Spleen (tissue), 11 donors: ENCODE measurements around the gene ALDH4A1. TPM values are rescaled to one million over a fixed set of nuclear protein-coding genes. Genes with fewer than 3 reads are reported as not detected.
"Not testable (repeated sequence)": the region's sequence is repeated elsewhere in the genome, so short reads cannot be mapped to it uniquely, and the experiment has no call there.

Experiments used
- DNase-seq: peaks from one replicate; pipeline ENCODE4 v3.0.0-alpha.2; 2020
- H3K27ac ChIP-seq, 8 donors: fragments of 200-600 bp; sonication (generic) in 7 of 8; 1 replicate in 4 of 8; 2 replicates in 4 of 8; pipeline versions ENCODE4 v1.5.0 to v1.8.0; 2016 to 2021; ENCODE audit warnings: inconsistent platforms in 4 of 8, mild to moderate bottlenecking in 4 of 8, moderate library complexity in 1 of 8
- H3K27me3 ChIP-seq, 7 donors: fragments of 200-600 bp; sonication (generic) in 6 of 7; replicated peaks in 1 of 7; 1 replicate in 4 of 7; 2 replicates in 3 of 7; pipeline versions ENCODE4 v1.5.0 to v1.8.0; 2016 to 2021; ENCODE audit warnings: inconsistent platforms in 3 of 7, mild to moderate bottlenecking in 1 of 7
- H3K36me3 ChIP-seq, 6 donors: fragments of 200-600 bp; sonication (generic) in 5 of 6; 1 replicate in 4 of 6; 2 replicates in 2 of 6; pipeline versions ENCODE4 v1.5.0 to v1.8.0; 2016 to 2021; ENCODE audit warnings: inconsistent platforms in 2 of 6
- H3K4me1 ChIP-seq, 6 donors: fragments of 200-600 bp; sonication (generic) in 5 of 6; 1 replicate in 3 of 6; 2 replicates in 3 of 6; pipeline versions ENCODE4 v1.5.0 to v1.8.0; 2016 to 2021; ENCODE audit warnings: inconsistent platforms in 3 of 6
- H3K4me3 ChIP-seq, 8 donors: fragments of 200-600 bp; sonication (generic) in 7 of 8; 1 replicate in 4 of 8; 2 replicates in 4 of 8; pipeline versions ENCODE4 v1.5.0 to v1.8.0; 2016 to 2021; ENCODE audit warnings: inconsistent platforms in 4 of 8, mild to moderate bottlenecking in 4 of 8, moderate library complexity in 2 of 8
- H3K9me3 ChIP-seq, 8 donors: fragments of 200-600 bp; sonication (generic) in 7 of 8; 1 replicate in 4 of 8; 2 replicates in 4 of 8; pipeline versions ENCODE4 v1.5.0 to v1.8.0; 2016 to 2021; ENCODE audit warnings: inconsistent platforms in 4 of 8
- CTCF ChIP-seq, 11 experiments: fragments of 200-600 bp in 7 of 11; fragments of 450-650 bp in 4 of 11; sonication (generic) in 4 of 11; IDR thresholded peaks in 8 of 11; conservative IDR thresholded peaks in 3 of 11; 1 replicate in 7 of 11; 2 replicates in 4 of 11; pipeline versions ENCODE4 v1.4.0 to v1.8.0; 2016 to 2021; ENCODE audit warnings: antibody characterized with exemption in 11 of 11, inconsistent platforms in 4 of 11, mild to moderate bottlenecking in 1 of 11
- POLR2A ChIP-seq, 3 donors: fragments of 450-650 bp; IDR thresholded peaks; one replicate each; pipeline ENCODE4 v1.5.1; 2017; ENCODE audit warnings: antibody characterized with exemption in 3 of 3, mild to moderate bottlenecking in 1 of 3
- POLR2AphosphoS5 ChIP-seq, 3 donors: sonication (generic); formaldehyde crosslinking; IDR thresholded peaks; one replicate each; pipeline ENCODE4 v1.5.1; 2017; ENCODE audit warnings: antibody characterized with exemption in 3 of 3
- WGBS, 5 donors: extraction: QIAGEN DNeasy Blood & Tissue Kit in 3 of 5; methylation state at CpG; one replicate each; pipeline versions ENCODE4 v1.1.5 to v1.1.7; 2013 to 2018; 5-methylcytosine and 5-hydroxymethylcytosine counted together
- intact Hi-C: fragments of 100-400 bp; cut with DNase I; formaldehyde crosslinking; loops from one replicate; pipeline ENCODE4 v1.15.0; 2023; ENCODE audit warnings: low total_unique reads
- polyA plus RNA-seq, 3 donors: library from polyadenylated mRNA; stranded (reverse); fragments of 200-250 nt; gene quantifications; one replicate each; pipeline ENCODE4 v1.2.1, GENCODE V29; 2013
- total RNA-seq, 7 donors: library from RNA; depleted of rRNA in 3 of 7; stranded (reverse); fragments of >200 nt in 3 of 7; fragmentation: NEBNext Ultra II Directional in 4 of 7; extraction: Animal tissue kit (Norgen Biotek cat#: 25700) in 4 of 7; gene quantifications; one replicate each; pipeline versions ENCODE4 v1.1.0 to v1.2.1, GENCODE V29; 2016 to 2021
- donor health status: healthy with polysubstance abuse.
- donor health status: DM: no; HTN: no; CAD: no; lungs with moderate emphysema.
- donor health status: DM: no; HTN: no; CAD: no.
- donor health status: Bipolar disorder and iron deficiency.
- donor health status: healthy.
- donor health status: DM: no; HTN: no; CAD: no.
- donor health status: DM: yes; HTN: yes; CAD: no.

Gene ALDH4A1
- total and polyA plus RNA-seq, 10 donors, result 3.5 to 11.2 (median 8.0) TPM

- H3K9me3 ChIP-seq, result no peaks in the 10 kb centered on the region
- H3K4me3 ChIP-seq, result no peak overlapping the region
- peaks cover 0 to 34% (median 7%) of the 10 kb centered on the region in 6 donors for H3K36me3 ChIP-seq
- H3K4me1 ChIP-seq, result peaks cover 0 to 7% (median 0%) of the 10 kb centered on the region in 6 donors
- no peak for DNase-seq
- H3K27ac ChIP-seq, result no peak overlapping the region
- WGBS, 5 donors, result 74 to 94% (median 85%) methylated on average over 10 of the region's 10 CpGs
- intact Hi-C loops, result no loop called here
- H3K27me3 ChIP-seq, result peaks cover 0 to 2% (median 0%) of the 10 kb centered on the region in 7 donors
- TF ChIP-seq POLR2A (IDR thresholded peaks at IDR 0.05) (no peak), POLR2AphosphoS5 (IDR thresholded peaks at IDR 0.05) (no peak), CTCF (IDR thresholded peaks at IDR 0.05 in 8 of 11, conservative IDR thresholded peaks at IDR 0.05 in 3 of 11) (no peak)
These were observed 31.4 kb downstream of the ALDH4A1 start for GRCh38 chr1:18870957-18871356.

- H3K36me3 ChIP-seq, result peaks cover 0 to 32% (median 6%) of the 10 kb centered on the region in 6 donors
- intact Hi-C loops, H3K4me1 ChIP-seq, H3K4me3 ChIP-seq, H3K27me3 ChIP-seq, DNase-seq, H3K27ac ChIP-seq, H3K9me3 ChIP-seq: not testable (repeated sequence)
- WGBS, 5 donors, result 58 to 82% (median 73%) methylated on average over 3 of the region's 3 CpGs
These were observed 31.8 kb downstream of the ALDH4A1 start for GRCh38 chr1:18870595-18870865.

GRCh38 chr1:18869847-18870594 is 32.3 kb downstream of the ALDH4A1 start:
- Histone ChIP-seq H3K27me3 (peaks cover 0 to 10% (median 0%) of the 10 kb centered on the region in 7 donors), H3K27ac (no peak overlapping the region), H3K9me3 (no peaks in the 10 kb centered on the region), H3K36me3 (peaks cover 0 to 32% (median 6%) of the 10 kb centered on the region in 6 donors), H3K4me3 (no peak overlapping the region), H3K4me1 (peaks cover 0 to 6% (median under 1%) of the 10 kb centered on the region in 6 donors)
- intact Hi-C loops, result no loop called here
- 80 to 86% (median 84%) methylated on average over 9 of the region's 9 CpGs for WGBS, 5 donors
- no peak for DNase-seq
- no peak for TF ChIP-seq POLR2AphosphoS5 (IDR thresholded peaks at IDR 0.05)
- TF ChIP-seq CTCF (IDR thresholded peaks at IDR 0.05 in 8 of 11, conservative IDR thresholded peaks at IDR 0.05 in 3 of 11), result no peak
- TF ChIP-seq POLR2A (IDR thresholded peaks at IDR 0.05), result no peak

GRCh38 chr1:18868801-18869424 is 33.4 kb downstream of the ALDH4A1 start:
- no peak for TF ChIP-seq CTCF (IDR thresholded peaks at IDR 0.05 in 8 of 11, conservative IDR thresholded peaks at IDR 0.05 in 3 of 11)
- no peak for TF ChIP-seq POLR2A (IDR thresholded peaks at IDR 0.05)
- no peak for TF ChIP-seq POLR2AphosphoS5 (IDR thresholded peaks at IDR 0.05)
- intact Hi-C loops, result no loop called here
- Histone ChIP-seq H3K27me3 (peaks cover 0 to 12% (median 0%) of the 10 kb centered on the region in 7 donors), H3K4me1 (peaks cover 0 to 6% (median 0%) of the 10 kb centered on the region in 6 donors), H3K4me3 (no peak overlapping the region), H3K9me3 (no peaks in the 10 kb centered on the region), H3K36me3 (peaks cover 0 to 26% (median 6%) of the 10 kb centered on the region in 6 donors), H3K27ac (no peak overlapping the region)
- no peak for DNase-seq
- 61 to 85% (median 78%) methylated on average over 9 to 12 of the region's 12 CpGs for WGBS, 5 donors
